Mesenchymal stem cell (in vitro differentiated cells and primary cell): ENCODE data around the gene PRR13.

Experiments
- DNase-seq: peaks from one replicate; pipeline ENCODE4 v3.0.0-alpha.2; 2013
- H2AFZ ChIP-seq: one replicate; pipeline ENCODE4 v1.6.1; 2013; ENCODE audit warnings: low read depth, mild to moderate bottlenecking, control low read depth, inconsistent platforms, low read length, moderate library complexity
- H2AK5ac ChIP-seq: 2 replicates; pipeline ENCODE4 v1.6.1; 2013; ENCODE audit warnings: low read length, moderate library complexity, mild to moderate bottlenecking, inconsistent platforms; ENCODE audit not compliant: severe bottlenecking
- H2BK120ac ChIP-seq: one replicate; pipeline ENCODE4 v1.6.1; 2013; ENCODE audit warnings: low read depth, mild to moderate bottlenecking, inconsistent platforms, low read length, moderate library complexity
- H2BK12ac ChIP-seq, 2 experiments: one replicate each; pipeline ENCODE4 v1.6.1; 2013; ENCODE audit warnings: inconsistent platforms in 2 of 2, low read length in 2 of 2, mild to moderate bottlenecking in 2 of 2, moderate library complexity in 2 of 2, control low read depth in 1 of 2
- H2BK15ac ChIP-seq: one replicate; pipeline ENCODE4 v1.6.1; 2013; ENCODE audit warnings: mild to moderate bottlenecking, low read depth, inconsistent platforms; ENCODE audit not compliant: poor library complexity, severe bottlenecking
- H2BK5ac ChIP-seq: 2 replicates; pipeline ENCODE4 v1.6.1; 2013; ENCODE audit warnings: low read depth, mild to moderate bottlenecking, low read length, control low read depth, inconsistent platforms; ENCODE audit not compliant: poor library complexity, severe bottlenecking
- H3K14ac ChIP-seq, 2 experiments: one replicate each; pipeline ENCODE4 v1.6.1; 2013; ENCODE audit warnings: inconsistent platforms in 2 of 2, low read length in 2 of 2, control low read depth in 1 of 2, mild to moderate bottlenecking in 1 of 2, moderate library complexity in 1 of 2
- H3K18ac ChIP-seq, 2 experiments: one replicate each; pipeline ENCODE4 v1.6.1; 2013; ENCODE audit warnings: inconsistent platforms in 2 of 2, low read length in 2 of 2, control low read depth in 1 of 2, low read depth in 1 of 2, mild to moderate bottlenecking in 1 of 2
- H3K23ac ChIP-seq, 2 experiments: one replicate each; pipeline ENCODE4 v1.6.1; 2013; ENCODE audit warnings: inconsistent platforms in 2 of 2, low read length in 2 of 2, mild to moderate bottlenecking in 2 of 2, moderate library complexity in 2 of 2, control low read depth in 1 of 2
- H3K27ac ChIP-seq: 2 replicates; pipeline ENCODE4 v1.5.1; 2013; ENCODE audit warnings: mild to moderate bottlenecking, moderate library complexity, low read length, control low read depth, inconsistent platforms; ENCODE audit not compliant: poor library complexity, severe bottlenecking
- H3K27me3 ChIP-seq, 2 experiments: 2 replicates each; pipeline versions ENCODE4 v1.6.1 to v1.7.0; 2013; ENCODE audit warnings: low read length in 2 of 2, mild to moderate bottlenecking in 2 of 2, moderate library complexity in 2 of 2, control low read depth in 1 of 2, inconsistent platforms in 1 of 2; ENCODE audit not compliant: control insufficient read depth in 1 of 2, insufficient read depth in 1 of 2
- H3K36me3 ChIP-seq, 2 experiments: 2 replicates each; pipeline versions ENCODE4 v1.6.1 to v1.7.0; 2013; ENCODE audit warnings: low read length in 2 of 2, control low read depth in 1 of 2, inconsistent platforms in 1 of 2, low read depth in 1 of 2, mild to moderate bottlenecking in 1 of 2; ENCODE audit not compliant: insufficient read depth in 2 of 2, control insufficient read depth in 1 of 2
- H3K4ac ChIP-seq, 2 experiments: one replicate each; pipeline ENCODE4 v1.6.1; 2013; ENCODE audit warnings: inconsistent platforms in 2 of 2, low read length in 2 of 2, mild to moderate bottlenecking in 2 of 2, moderate library complexity in 2 of 2, control low read depth in 1 of 2, low read depth in 1 of 2
- H3K4me1 ChIP-seq: 2 replicates; pipeline ENCODE4 v1.6.1; 2013; ENCODE audit warnings: low read depth, low read length, control low read depth; ENCODE audit not compliant: control insufficient read depth, insufficient read depth
- H3K4me2 ChIP-seq: 2 replicates; pipeline ENCODE4 v1.6.1; 2013; ENCODE audit warnings: low read length, mild to moderate bottlenecking, inconsistent platforms; ENCODE audit not compliant: poor library complexity, severe bottlenecking
- H3K4me3 ChIP-seq, 2 experiments: 2 replicates each; pipeline versions ENCODE4 v1.5.1 to v1.7.0; 2013; ENCODE audit warnings: low read length in 2 of 2, mild to moderate bottlenecking in 2 of 2, control low read depth in 1 of 2, low read depth in 1 of 2; ENCODE audit not compliant: insufficient read depth in 1 of 2
- H3K79me1 ChIP-seq: replicated peaks from 2 replicates; pipeline ENCODE4 v1.6.1; 2013; ENCODE audit warnings: mild to moderate bottlenecking, control low read depth, low read length, inconsistent platforms; ENCODE audit not compliant: poor library complexity, severe bottlenecking
- H3K9ac ChIP-seq: 2 replicates; pipeline ENCODE4 v1.7.0; 2013; ENCODE audit warnings: mild to moderate bottlenecking, low read length, moderate library complexity
- H3K9me3 ChIP-seq: 2 replicates; pipeline ENCODE4 v1.7.0; 2013; ENCODE audit warnings: mild to moderate bottlenecking, low read length; ENCODE audit not compliant: control insufficient read depth
- H4K8ac ChIP-seq: one replicate; pipeline ENCODE4 v1.6.1; 2013; ENCODE audit warnings: inconsistent platforms, mild to moderate bottlenecking, low read length, moderate library complexity
- H4K91ac ChIP-seq: one replicate; pipeline ENCODE4 v1.6.1; 2013; ENCODE audit warnings: mild to moderate bottlenecking, low read length, inconsistent platforms
- WGBS: methylation state at CpG from one replicate; pipeline ENCODE4 v1.1.7; 2013; ENCODE audit warnings: mixed read lengths; 5-methylcytosine and 5-hydroxymethylcytosine counted together

Gene PRR13

GRCh38 chr12:53423597-53423996 is 17.9 kb upstream of the PRR13 start, which contains the start of gene AMHR2:
TSS of gene AMHR2 (plus strand) at chr12:53423855. CDS start at chr12:53423935, 80 bp downstream.
- Histone ChIP-seq H3K9ac (no peak within 1 kb of the TSS), H2BK120ac (no peak within 1 kb of the TSS), H3K4ac (no peak within 1 kb of the TSS), H3K4me1 (peaks cover 5% of the 10 kb centered on the region), H3K27ac (no peak within 1 kb of the TSS), H2AFZ (no peak within 1 kb of the TSS), H3K14ac (no peak within 1 kb of the TSS), H3K27me3 (peaks cover 0 to 5% of the 10 kb centered on the region in 2 experiments), H3K18ac (no peak within 1 kb of the TSS), H3K36me3 (no peaks in the 10 kb centered on the region), H3K9me3 (no peaks in the 10 kb centered on the region), H3K4me2 (no peak within 1 kb of the TSS), H4K91ac (no peak within 1 kb of the TSS), H3K23ac (no peak within 1 kb of the TSS), H2AK5ac (no peak within 1 kb of the TSS), H2BK5ac (no peak within 1 kb of the TSS), H3K79me1 (no peaks in the 10 kb centered on the region), H2BK12ac (no peak within 1 kb of the TSS), H3K4me3 (no peak within 1 kb of the TSS), H2BK15ac (no peak within 1 kb of the TSS), H4K8ac (no peak within 1 kb of the TSS)
- 71% methylated on average over 1 of the region's 1 CpG for WGBS
- DNase-seq: no peak

- H3K79me1 ChIP-seq: no peaks in the 10 kb centered on the region
- H3K4me2 ChIP-seq: no peak overlapping the region
- no peak overlapping the region for H2BK12ac ChIP-seq
- H3K36me3 ChIP-seq: no peaks in the 10 kb centered on the region
- WGBS: 77% methylated on average over 8 of the region's 9 CpGs
- no peak overlapping the region for H3K9ac ChIP-seq
- no peak overlapping the region for H2BK120ac ChIP-seq
- H2BK5ac ChIP-seq: no peak overlapping the region
- H3K4me1 ChIP-seq: peaks cover 7% of the 10 kb centered on the region
- peak overlapping the region in 1 of 2 experiments; percentile 1 for H3K14ac ChIP-seq
- no peak overlapping the region for H2AFZ ChIP-seq
- no peak overlapping the region for H2AK5ac ChIP-seq
- H3K18ac ChIP-seq: no peak overlapping the region
- H3K23ac ChIP-seq: no peak overlapping the region
- H3K27ac ChIP-seq: no peak overlapping the region
- H3K4ac ChIP-seq: no peak overlapping the region
- peaks cover 0 to 5% of the 10 kb centered on the region in 2 experiments for H3K27me3 ChIP-seq
- H2BK15ac ChIP-seq: no peak overlapping the region
- no peak overlapping the region for H4K8ac ChIP-seq
- no peaks in the 10 kb centered on the region for H3K9me3 ChIP-seq
- no peak for DNase-seq
- no peak overlapping the region for H3K4me3 ChIP-seq
- H4K91ac ChIP-seq: no peak overlapping the region
Measured at GRCh38 chr12:53424626-53425514, 16.7 kb upstream of the PRR13 start.

- no peak overlapping the region for H4K8ac ChIP-seq
- H3K4ac ChIP-seq: no peak overlapping the region
- no peak overlapping the region for H2AK5ac ChIP-seq
- no peak for DNase-seq
- H3K4me1 ChIP-seq: peaks cover 7% of the 10 kb centered on the region
- no peak overlapping the region for H2BK5ac ChIP-seq
- H4K91ac ChIP-seq: no peak overlapping the region
- H3K18ac ChIP-seq: no peak overlapping the region
- H2AFZ ChIP-seq: no peak overlapping the region
- WGBS: 82% methylated on average over 11 of the region's 11 CpGs
- H3K27me3 ChIP-seq: peaks cover 0 to 5% of the 10 kb centered on the region in 2 experiments
- H3K9ac ChIP-seq: no peak overlapping the region
- H3K36me3 ChIP-seq: no peaks in the 10 kb centered on the region
- no peak overlapping the region for H3K4me2 ChIP-seq
- no peak overlapping the region for H3K4me3 ChIP-seq
- H3K79me1 ChIP-seq: no peaks in the 10 kb centered on the region
- no peak overlapping the region for H2BK120ac ChIP-seq
- H2BK12ac ChIP-seq: peak overlapping the region in 1 of 2 experiments; percentile 37
- no peaks in the 10 kb centered on the region for H3K9me3 ChIP-seq
- no peak overlapping the region for H2BK15ac ChIP-seq
- no peak overlapping the region for H3K23ac ChIP-seq
- no peak overlapping the region for H3K27ac ChIP-seq
- H3K14ac ChIP-seq: no peak overlapping the region
Measured at GRCh38 chr12:53425515-53426150, 15.9 kb upstream of the PRR13 start.

GRCh38 chr12:53427905-53428594 is 13.5 kb upstream of the PRR13 start:
- no peak overlapping the region for H2BK120ac ChIP-seq
- no peaks in the 10 kb centered on the region for H3K36me3 ChIP-seq
- H3K27me3 ChIP-seq: peaks cover 0 to 5% of the 10 kb centered on the region in 2 experiments
- WGBS: 58% methylated on average over 7 of the region's 7 CpGs
- H4K91ac ChIP-seq: no peak overlapping the region
- H3K14ac ChIP-seq: no peak overlapping the region
- no peak overlapping the region for H3K23ac ChIP-seq
- H3K4me1 ChIP-seq: peaks cover 7% of the 10 kb centered on the region
- no peak overlapping the region for H3K9ac ChIP-seq
- no peak overlapping the region for H4K8ac ChIP-seq
- no peak overlapping the region for H2AK5ac ChIP-seq
- H3K4ac ChIP-seq: no peak overlapping the region
- no peak overlapping the region for H2BK15ac ChIP-seq
- H2BK5ac ChIP-seq: no peak overlapping the region
- no peak overlapping the region for H3K4me2 ChIP-seq
- no peak overlapping the region for H3K18ac ChIP-seq
- peak; percentile 89 for DNase-seq
- no peaks in the 10 kb centered on the region for H3K79me1 ChIP-seq
- no peak overlapping the region for H3K4me3 ChIP-seq
- H3K27ac ChIP-seq: no peak overlapping the region
- H3K9me3 ChIP-seq: no peaks in the 10 kb centered on the region
- H2AFZ ChIP-seq: no peak overlapping the region
- H2BK12ac ChIP-seq: no peak overlapping the region
